Adipose tissue (tissue), 3 donors: ENCODE results near the gene NUP50. TPM values are rescaled to one million over a fixed set of nuclear protein-coding genes. Genes with fewer than 3 reads are reported as not detected.
A peak's percentile ranks its signal among the peaks of the same experiment; 100 is the strongest.

ENCODE experiments used
- H3K27ac ChIP-seq: one replicate; pipeline ENCODE4 v1.5.1; 2013; ENCODE audit warnings: low read depth, low read length
- WGBS, 3 donors: extraction: QIAGEN DNeasy Blood & Tissue Kit; methylation state at CpG; one replicate each; pipeline ENCODE4 v1.1.7; 2013; 5-methylcytosine and 5-hydroxymethylcytosine counted together
- polyA plus RNA-seq, 3 donors: library from polyadenylated mRNA; stranded (reverse); fragments of 200-250 nt; gene quantifications; one replicate each; pipeline ENCODE4 v1.2.3, GENCODE V29; 2013
- donor health status: healthy with polysubstance abuse.
- donor health status: Bipolar disorder and iron deficiency.
- donor health status: healthy.

NUP50 gene
- polyA plus RNA-seq, 3 donors, result 9.3 to 17.4 (median 12.4) TPM

DNA sequence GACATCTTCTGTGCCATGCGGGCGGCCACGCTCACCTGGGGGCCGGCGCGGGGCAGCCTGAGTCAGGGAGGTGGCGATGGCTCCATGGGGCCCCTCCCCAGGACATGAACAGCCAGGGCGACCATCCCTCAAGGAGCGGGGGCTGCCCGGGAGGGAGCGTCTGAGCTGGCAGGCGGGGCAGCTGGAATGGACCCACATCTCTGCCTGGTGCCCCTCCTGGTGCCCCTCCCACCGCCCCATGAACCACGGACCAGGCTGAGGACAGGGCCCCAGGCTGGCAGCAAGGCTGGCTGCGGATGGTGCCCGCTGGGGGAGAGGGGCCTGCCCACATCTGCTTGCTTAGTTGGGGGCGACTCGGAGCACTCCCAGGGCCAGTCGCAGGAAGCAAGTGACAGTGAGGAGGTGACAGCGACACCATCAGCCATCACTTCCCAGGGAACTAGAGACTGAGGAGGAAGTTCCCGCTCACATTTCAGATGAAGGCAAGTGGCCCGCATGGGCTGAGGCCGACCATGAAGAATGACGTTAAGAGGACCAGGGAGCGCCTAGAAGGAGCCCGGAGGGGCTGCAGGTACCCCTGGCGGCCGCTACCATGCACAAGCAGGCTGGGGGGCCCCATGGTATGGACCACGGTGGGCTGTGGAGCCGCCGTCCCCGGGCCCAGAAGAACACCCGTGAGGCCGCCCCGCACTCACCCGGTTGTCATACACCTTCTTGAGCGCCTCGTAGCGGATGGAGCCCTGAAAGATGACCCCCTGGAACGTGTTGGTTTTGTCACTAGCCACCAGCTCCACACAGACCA is 39.6 kb downstream of the NUP50 start:
- H3K27ac ChIP-seq, result no peak overlapping the region
- WGBS, 3 donors, result 93 to 96% (median 94%) methylated on average over 40 of the region's 40 CpGs

DNA sequence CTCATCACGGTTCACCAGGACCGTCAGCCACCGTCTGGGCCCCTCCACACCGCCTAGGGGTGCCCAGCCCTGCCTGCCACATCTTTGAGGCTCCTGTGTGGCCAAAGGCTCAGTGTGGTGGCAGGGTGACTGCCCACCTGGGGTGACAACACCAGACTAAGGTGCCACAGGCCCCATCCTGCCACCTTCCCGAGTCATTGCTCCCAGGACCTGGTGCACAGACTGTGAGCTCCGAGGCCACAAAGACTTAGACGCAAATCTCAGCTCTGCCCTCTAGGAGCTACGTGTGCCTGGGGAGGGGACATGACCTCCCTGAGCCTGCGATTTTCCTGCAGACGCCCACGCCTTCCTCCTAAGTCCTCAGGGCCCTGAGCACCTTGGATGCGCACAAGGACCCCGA is 40.5 kb downstream of the NUP50 start:
- H3K27ac ChIP-seq, result no peak overlapping the region
- WGBS, 3 donors, result 87 to 90% (median 90%) methylated on average over 11 to 13 of the region's 13 CpGs

DNA sequence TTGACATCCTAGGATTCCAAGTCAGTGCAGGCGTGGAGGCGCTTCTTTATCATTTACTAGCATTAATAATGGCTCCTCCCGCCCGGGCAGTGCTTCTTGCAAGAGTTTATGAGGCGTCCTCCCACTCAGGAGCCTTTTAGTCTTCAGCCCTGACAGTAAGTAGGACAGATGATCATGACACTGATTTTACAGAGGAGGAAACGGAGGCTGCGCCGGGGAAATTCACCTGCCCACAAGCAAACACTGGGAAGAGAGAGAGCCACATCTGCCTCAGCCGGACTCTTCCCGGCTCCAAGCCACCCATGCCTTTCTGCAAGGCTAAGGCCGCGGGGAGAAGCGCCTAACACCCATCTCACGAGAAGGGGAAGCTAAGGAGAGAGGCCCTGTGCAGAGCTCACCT is 41.1 kb downstream of the NUP50 start:
- 86 to 92% (median 88%) methylated on average over 14 of the region's 14 CpGs for WGBS, 3 donors
- H3K27ac ChIP-seq, result no peak overlapping the region

DNA sequence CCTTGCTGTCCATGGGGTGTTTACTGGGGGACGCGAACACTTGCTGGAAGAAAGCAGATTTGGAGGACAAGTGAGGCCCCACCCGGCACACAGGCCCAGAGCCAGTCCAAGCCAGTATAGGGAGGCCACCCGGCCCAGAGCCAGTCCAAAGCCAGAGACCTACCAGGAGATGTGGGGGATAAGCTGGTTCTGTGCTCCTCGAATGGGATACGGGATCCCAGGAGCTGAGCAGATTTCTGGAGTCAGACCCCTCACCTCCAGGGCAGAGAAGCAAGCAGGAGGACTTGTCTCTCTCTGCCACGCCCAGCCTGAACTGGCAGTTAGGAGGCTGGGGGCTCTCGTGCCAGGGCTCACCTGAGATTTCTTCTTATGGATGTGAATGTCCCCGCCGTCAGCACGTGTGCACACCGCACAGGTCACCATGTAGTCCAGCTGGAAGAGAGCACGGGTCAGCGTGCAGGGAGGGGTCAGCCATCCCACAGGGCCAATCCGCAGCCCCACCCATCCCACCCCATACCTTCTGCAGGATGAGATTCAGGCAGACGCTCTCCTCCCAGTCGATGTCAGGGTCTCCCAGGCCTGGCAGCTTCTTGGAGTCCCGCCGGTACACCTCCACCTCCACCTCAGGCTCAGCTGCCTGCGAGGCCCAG is 41.7 kb downstream of the NUP50 start:
- WGBS, 3 donors, result 89 to 91% (median 91%) methylated on average over 20 of the region's 20 CpGs
- no peak overlapping the region for H3K27ac ChIP-seq

DNA sequence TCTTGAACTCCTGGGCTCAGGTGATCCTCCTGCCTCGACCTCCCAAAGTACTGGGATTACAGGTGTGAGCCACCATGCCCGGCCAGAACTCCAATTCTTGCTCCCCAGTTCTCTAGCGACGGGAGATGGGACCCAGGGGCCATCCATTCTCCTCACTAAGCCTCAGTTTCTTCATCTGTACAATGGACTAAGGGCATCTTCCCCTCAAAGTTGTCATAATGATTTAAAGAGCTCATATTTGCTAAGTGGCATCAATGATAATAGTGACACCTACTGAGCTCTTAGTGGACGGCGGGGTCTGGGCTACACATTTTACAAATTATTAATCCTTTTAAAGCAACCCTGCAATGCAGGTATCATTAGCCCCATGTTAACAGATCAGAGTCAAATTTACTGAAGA is 42.5 kb downstream of the NUP50 start:
- no peak overlapping the region for H3K27ac ChIP-seq
- WGBS, 3 donors, result 89 to 96% (median 90%) methylated on average over 6 of the region's 6 CpGs

DNA sequence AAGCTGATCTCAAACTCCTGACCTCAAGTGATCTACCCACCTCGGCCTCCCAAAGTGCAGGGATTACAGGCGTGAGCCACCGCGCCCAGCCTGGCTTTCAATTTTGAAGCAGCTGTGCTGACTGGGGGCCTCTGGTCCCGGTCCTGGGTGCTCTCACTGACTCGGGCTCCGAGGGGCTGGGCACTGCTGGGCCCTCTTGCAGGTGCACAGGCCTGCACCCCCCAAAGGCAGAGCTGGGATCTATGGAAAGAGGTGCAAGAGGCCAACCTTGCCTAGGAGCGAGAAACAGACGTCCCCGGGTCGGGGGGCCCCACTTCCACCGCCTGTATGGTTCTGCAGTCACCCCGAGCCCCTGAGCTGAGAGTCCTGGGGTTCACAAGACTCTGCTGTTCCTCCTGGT is 43.8 kb downstream of the NUP50 start:
- no peak overlapping the region for H3K27ac ChIP-seq
- 96 to 98% (median 98%) methylated on average over 13 of the region's 13 CpGs for WGBS, 3 donors

DNA sequence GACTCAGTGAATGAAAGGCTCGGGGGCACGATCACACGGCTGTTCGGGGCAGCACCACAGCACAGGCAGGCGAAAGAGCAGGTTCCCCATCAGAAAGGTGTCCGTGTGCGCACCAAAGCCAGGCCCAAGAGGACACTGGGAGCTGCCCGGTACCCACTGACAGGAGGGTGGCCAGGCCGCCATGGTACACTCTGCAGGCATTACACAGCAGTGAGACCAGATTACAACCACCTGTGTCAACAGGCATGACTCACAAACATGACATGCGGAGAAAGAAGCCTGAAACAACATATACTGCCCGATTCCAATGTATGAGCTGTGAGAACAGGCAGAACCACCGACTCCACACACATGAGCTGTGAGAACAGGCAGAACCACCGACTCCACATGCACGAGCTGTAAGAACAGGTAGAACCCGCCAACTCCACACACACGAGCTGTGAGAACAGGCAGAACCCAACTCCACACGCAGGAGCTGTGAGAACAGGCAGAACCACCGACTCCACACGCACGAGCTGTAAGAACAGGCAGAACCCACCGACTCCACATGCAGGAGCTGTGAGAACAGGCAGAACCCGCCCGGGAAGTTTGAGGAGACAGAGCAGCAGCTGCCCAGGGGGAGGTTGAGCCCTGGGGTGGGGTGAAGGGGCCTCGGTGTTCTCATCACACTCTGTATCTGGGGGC is 44.4 kb downstream of the NUP50 start:
- 72 to 91% (median 86%) methylated on average over 24 of the region's 24 CpGs for WGBS, 3 donors
- no peak overlapping the region for H3K27ac ChIP-seq

DNA sequence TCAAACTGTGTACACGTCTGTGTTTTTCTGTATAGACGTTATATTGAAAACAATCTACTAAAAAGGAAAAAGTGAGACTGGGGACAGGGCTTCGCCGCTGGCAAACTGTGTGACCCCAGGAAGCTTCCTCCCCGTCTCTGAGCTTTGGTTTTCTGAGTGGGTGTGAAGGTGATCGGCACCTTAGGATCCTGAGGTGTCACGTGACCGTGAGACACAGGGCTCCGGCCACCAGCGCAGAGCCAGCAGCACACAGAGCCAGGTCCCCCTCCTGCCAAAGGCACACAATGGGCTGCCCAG is 44.9 kb downstream of the NUP50 start:
- 87 to 93% (median 90%) methylated on average over 10 of the region's 10 CpGs for WGBS, 3 donors

DNA sequence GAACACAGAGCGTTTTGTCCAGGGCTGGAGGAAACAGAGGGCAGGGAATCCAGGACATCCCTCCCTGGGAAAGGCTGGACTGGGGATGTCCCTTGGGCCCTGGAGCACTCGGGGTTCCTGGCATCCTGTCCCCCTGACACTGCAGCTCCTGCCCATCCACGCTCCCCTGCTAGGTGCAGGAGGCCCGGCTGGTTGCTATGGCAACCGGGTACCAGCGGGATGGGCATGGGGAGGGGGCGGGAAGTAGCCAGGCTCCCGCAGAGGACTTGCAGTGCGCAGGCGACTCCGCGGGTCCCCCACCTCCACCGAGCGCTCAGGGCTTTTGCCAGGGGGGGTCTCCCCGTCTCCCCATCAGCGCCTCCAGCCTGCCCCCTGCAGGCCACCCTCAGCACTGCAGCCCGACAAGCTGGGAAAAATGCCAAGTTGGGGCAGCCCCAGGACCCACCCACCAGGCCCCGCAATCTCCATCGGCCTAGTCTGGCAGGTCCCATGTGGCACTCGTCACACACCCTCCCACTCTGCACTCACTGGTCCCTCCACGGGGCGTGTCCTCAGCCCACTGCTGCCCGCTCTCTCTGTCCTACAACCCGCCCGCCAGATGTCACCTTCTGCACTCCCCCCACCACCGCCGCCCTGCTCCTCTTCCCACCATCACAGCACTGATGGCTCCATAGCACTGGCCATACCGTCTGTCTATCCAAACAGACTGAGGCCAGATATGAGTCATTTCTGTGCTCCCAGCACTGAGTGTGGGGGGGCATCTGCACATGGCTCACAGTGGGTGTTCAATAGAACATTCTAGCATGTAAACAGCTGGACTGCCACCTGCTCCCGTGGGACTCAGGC is 45.5 kb downstream of the NUP50 start:
- H3K27ac ChIP-seq, result no peak overlapping the region
- 51 to 64% (median 58%) methylated on average over 29 of the region's 29 CpGs for WGBS, 3 donors

More for the DNA sequence above, 44.9 kb downstream of the NUP50 start:
- no peak overlapping the region for H3K27ac ChIP-seq

DNA sequence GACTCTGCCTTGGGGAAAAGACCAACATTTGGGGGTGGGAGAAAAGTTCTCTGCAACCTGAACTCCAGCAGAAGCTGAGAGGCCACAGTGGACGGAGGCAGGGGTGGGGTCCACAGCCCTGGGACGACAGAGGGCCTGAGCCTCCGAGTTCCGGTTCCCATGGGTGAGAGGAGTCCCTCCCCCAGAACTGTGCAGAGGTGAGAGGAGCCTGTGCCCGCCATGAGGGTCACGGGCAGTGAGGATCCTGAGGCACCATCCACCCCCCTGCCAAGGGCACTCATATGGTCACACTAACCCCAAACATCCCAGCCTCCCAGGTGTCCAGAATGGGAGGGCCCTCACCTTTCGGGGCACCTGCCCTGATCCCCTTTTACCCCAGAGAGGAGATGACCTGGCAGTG is 46.4 kb downstream of the NUP50 start:
- 90 to 96% (median 94%) methylated on average over 7 of the region's 7 CpGs for WGBS, 3 donors
- no peak overlapping the region for H3K27ac ChIP-seq

DNA sequence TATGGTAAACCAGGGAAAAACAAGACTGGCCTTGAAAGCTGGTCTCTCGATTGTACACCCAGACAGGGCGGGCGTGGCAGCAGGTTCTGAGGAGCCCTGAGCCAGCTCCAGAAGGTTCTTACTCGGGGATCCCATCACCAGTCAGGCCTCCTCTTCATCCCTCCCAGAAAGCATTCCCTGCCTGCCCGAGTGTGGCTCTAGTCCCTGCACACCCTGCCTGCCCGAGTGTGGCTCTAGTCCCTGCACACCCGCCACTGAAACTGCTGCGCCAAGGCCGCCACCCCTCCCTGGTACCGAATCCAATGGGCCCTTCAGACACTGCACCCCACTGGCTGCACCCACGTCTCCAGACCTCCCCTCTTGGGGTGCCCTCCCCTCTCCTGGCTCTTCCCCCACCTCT is 46.9 kb downstream of the NUP50 start:
- WGBS, 3 donors, result 89 to 91% (median 90%) methylated on average over 10 to 11 of the region's 11 CpGs

DNA sequence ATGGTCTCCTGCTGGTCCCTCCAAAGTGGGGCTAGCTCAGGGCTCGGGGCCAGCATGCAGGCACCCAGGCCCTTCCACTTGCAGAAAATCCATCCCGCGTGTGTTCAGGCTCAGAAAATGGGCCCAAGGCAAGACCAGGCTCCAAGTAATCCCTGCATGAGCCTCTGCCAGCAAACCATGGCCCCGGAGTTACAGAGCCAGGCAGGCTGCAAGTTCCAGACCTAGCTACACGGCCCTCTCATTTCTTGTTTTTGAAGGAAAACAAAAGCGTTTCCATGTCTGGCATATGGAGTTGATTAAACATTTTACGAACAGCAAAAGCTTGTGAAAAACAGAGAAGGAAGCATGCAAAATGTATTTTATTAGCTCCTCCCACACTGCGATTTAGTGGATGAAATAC is 47.3 kb downstream of the NUP50 start:
- WGBS, 3 donors, result 75 to 94% (median 84%) methylated on average over 8 of the region's 8 CpGs
- H3K27ac ChIP-seq, result no peak overlapping the region

More for the DNA sequence above, 46.9 kb downstream of the NUP50 start:
- H3K27ac ChIP-seq, result no peak overlapping the region

DNA sequence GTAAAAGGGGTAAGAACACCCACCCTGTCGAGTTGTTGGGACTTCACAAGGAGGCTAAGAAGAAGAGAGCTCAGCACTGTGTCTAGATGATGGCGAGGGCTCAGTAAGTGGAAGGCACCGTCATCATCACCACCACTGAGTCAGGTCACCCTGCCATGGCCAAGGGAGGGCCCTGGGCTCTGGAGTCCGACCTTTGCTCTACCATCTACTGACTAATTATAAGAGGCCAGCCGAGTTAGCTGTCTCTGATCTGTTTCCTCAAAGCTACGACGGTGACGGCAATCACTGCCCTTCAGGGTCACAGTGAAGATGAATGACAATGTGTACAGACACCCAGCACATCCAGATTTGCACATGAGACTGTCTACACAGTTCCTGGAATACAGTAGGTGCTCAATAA is 47.7 kb downstream of the NUP50 start:
- 79 to 94% (median 87%) methylated on average over 8 of the region's 8 CpGs for WGBS, 3 donors
- no peak overlapping the region for H3K27ac ChIP-seq

DNA sequence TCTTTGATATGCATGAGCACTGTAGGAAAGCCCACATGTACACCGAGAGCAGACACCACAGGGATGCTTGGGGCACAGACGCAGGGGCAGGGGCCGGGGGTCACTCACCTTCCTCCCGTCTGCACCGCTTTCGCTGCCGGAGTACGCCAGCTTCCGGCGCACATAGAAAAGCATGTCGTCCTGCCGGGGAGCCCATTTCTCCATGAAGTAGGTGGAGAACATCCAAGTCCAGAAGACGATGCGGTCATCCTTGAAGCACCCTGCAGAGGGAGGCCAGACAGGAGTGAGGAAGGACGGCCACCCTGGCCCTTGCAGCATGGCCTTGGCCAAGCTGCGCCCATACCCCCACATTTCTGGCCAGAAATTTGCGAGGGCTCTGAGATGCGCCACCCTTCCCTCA is 48.1 kb downstream of the NUP50 start:
- 71 to 93% (median 88%) methylated on average over 18 of the region's 18 CpGs for WGBS, 3 donors
- H3K27ac ChIP-seq, result no peak overlapping the region

DNA sequence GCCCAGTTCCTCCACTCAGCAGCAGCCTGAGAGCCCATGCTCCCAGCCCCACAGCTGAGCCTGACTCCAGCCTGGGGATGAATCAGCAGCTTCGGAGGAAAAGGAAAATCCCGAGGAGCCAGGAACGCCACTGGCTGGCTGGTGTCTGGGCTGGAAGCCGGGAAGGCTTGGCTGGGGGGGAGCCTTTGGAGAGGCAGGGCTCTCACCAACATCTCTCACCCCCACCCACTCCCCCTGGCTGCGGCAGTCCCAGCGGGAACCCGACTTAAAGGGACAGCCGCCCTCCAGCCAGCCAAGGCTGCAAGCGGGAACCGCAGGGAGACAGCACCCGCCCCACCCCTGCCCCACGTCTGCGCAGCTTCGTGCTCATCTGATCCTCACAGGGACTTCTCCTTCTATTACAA is 48.6 kb downstream of the NUP50 start:
- 33 to 57% (median 36%) methylated on average over 14 of the region's 14 CpGs for WGBS, 3 donors
- no peak overlapping the region for H3K27ac ChIP-seq

DNA sequence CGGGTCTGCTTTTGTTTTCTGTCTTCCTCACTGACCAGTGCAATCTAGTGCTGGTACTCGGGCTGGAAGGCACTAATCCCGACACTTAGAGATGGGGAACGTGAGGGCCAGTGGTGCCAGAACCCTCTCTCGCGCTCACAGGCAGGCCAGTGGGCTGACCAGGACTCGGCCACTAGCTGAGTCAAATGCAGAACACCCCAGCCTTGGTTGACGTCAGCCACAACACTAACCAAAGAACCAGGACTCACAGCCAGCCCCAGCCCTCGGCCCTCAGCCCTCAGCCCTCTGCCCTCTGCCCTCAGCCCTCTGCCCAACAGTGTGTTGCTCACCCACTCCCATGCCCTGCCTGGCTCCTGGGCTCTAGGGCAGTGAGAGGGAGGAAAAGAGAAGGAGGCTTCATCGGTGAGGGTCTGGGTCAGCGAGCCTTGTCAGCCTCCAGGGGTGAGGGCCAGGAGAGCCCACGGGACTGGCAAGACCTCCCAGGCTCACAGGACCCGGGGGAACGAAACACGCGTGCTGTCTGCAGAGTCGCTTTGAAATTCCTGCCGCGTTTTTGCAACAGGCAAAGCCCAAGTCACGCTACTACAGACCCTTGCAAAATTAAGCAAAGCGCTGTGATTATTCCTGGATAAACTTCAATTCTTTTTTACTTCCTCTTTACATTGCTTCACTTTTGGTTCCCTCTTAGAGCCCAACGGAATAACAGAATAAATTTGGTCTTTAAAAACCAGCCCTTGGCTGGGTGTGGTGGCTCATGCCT is 49.4 kb downstream of the NUP50 start:
- H3K27ac ChIP-seq, result peak overlapping the region; percentile 53
- 39 to 75% (median 50%) methylated on average over 22 of the region's 22 CpGs for WGBS, 3 donors

DNA sequence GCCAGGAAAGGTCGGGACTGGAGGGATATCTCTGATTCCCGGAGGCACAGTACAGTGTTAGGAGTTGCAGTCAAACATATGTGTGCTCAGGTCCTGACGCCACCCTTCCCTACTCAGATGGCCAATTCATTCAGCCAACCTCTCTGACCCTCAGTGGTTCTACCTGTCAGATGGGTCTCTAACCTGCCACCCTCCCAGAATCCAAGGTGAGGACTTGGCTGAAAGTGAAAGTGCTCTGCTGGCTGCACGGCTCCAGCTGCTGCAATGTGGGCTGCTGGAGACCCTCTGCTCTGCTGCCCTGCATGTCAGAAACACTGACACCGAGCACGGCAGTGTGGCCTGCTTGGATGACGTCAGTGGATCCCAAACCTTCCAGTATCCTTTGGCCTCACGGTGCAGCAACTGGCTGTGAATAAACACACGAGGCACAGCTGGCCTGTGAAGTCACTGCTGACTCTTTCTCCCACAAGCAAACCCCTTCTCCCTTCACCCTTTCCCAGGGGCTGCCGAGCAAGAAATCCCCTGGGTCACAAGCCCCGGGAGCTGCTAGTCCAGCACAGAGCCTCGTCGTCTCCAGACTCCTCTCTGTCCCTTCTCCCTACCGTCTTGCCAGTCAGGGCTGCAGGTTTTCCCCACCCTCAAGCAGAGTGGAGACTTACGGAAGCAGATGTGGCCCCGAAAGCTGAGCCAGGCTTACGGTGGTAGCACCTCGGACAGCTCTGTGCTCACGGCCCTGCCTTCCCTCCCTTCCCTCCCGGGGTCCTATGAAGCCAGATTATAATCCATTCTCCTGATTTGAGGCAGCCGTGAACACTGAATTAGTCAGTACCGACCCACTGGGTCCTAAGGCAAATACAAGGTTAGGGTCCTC is 52.6 kb downstream of the NUP50 start:
- H3K27ac ChIP-seq, result no peak overlapping the region
- 39 to 65% (median 64%) methylated on average over 22 of the region's 22 CpGs for WGBS, 3 donors
